Lower leg skin (tissue), 4 donors: ENCODE measurements around the gene YIPF2. TPM values are rescaled to one million over a fixed set of nuclear protein-coding genes. Genes with fewer than 3 reads are reported as not detected.

ENCODE experiments used
- DNase-seq, 2 donors: peaks; one replicate each; pipeline ENCODE4 v3.0.0-alpha.2; 2019; ENCODE audit warnings: low spot score in 2 of 2
- H3K4me3 ChIP-seq: fragments of 200-600 bp; sonication (generic); 2 replicates; pipeline ENCODE4 v1.5.1; 2017; ENCODE audit warnings: mild to moderate bottlenecking, low read depth; ENCODE audit not compliant: poor library complexity, severe bottlenecking
- CTCF ChIP-seq, 3 donors: fragments of 450-650 bp; IDR thresholded peaks; one replicate each; pipeline ENCODE4 v1.5.1; 2016; ENCODE audit warnings: antibody characterized with exemption in 3 of 3, mild to moderate bottlenecking in 3 of 3, moderate library complexity in 2 of 3
- POLR2A ChIP-seq, 2 donors: fragments of 450-650 bp; IDR thresholded peaks; one replicate each; pipeline ENCODE4 v1.6.1; 2016 to 2017; ENCODE audit warnings: antibody characterized with exemption in 2 of 2, mild to moderate bottlenecking in 1 of 2, moderate library complexity in 1 of 2
- WGBS, 2 donors: methylation state at CpG; one replicate each; pipeline ENCODE4 v1.1.5; 2018; 5-methylcytosine and 5-hydroxymethylcytosine counted together
- intact Hi-C: fragments of 100-400 bp; cut with DNase I; formaldehyde crosslinking; loops from one replicate; pipeline ENCODE4 v1.15.0; 2023; ENCODE audit warnings: low total_unique reads
- total RNA-seq, 4 donors: library from RNA; depleted of rRNA; stranded (reverse); fragments of >200 nt; gene quantifications; one replicate each; pipeline ENCODE4 v1.1.0, GENCODE V29; 2016

Gene YIPF2
- total RNA-seq, 4 donors from 2014 or later, result 38.4 to 55.3 (median 47.8) TPM

- intact Hi-C loops, result no loop called here
- H3K4me3 ChIP-seq, result no peak overlapping the region
- 33 to 38% methylated on average over 13 of the region's 13 CpGs for WGBS, 2 donors
- TF ChIP-seq CTCF (IDR thresholded peaks at IDR 0.05) (no peak), POLR2A (IDR thresholded peaks at IDR 0.05) (no peak)
- no peak for DNase-seq
Observed at GRCh38 chr19:10888421-10888866, 40.0 kb downstream of the YIPF2 start.

- DNase-seq, result no peak
- no peak for TF ChIP-seq POLR2A (IDR thresholded peaks at IDR 0.05)
- TF ChIP-seq CTCF (IDR thresholded peaks at IDR 0.05), result no peak
- 77 to 80% methylated on average over 9 of the region's 9 CpGs for WGBS, 2 donors
- intact Hi-C loops, result no loop called here
- no peak overlapping the region for H3K4me3 ChIP-seq
Observed at GRCh38 chr19:10887616-10888367, 40.6 kb downstream of the YIPF2 start.

- DNase-seq, result no peak
- no peak for TF ChIP-seq CTCF (IDR thresholded peaks at IDR 0.05)
- TF ChIP-seq POLR2A (IDR thresholded peaks at IDR 0.05), result no peak
- intact Hi-C loops, result no loop called here
- WGBS, 2 donors, result 59 to 64% methylated on average over 20 of the region's 20 CpGs
- no peak overlapping the region for H3K4me3 ChIP-seq
Observed at GRCh38 chr19:10885201-10886169, 43.0 kb downstream of the YIPF2 start.

- DNase-seq, result no peak
- WGBS, 2 donors, result 63 to 77% methylated on average over 2 of the region's 2 CpGs
- TF ChIP-seq POLR2A (IDR thresholded peaks at IDR 0.05), result no peak
- no peak for TF ChIP-seq CTCF (IDR thresholded peaks at IDR 0.05)
- no peak overlapping the region for H3K4me3 ChIP-seq
- intact Hi-C loops, result no loop called here
Observed at GRCh38 chr19:10884274-10884673, 44.2 kb downstream of the YIPF2 start.

GRCh38 chr19:10882108-10882457 is 46.4 kb downstream of the YIPF2 start:
- no peak for TF ChIP-seq CTCF (IDR thresholded peaks at IDR 0.05)
- TF ChIP-seq POLR2A (IDR thresholded peaks at IDR 0.05), result no peak
- intact Hi-C loops, result no loop called here
- DNase-seq, result no peak
- no peak overlapping the region for H3K4me3 ChIP-seq
- 82 to 85% methylated on average over 9 of the region's 9 CpGs for WGBS, 2 donors
